Left ventricle myocardium inferior (tissue), 1 donor: ENCODE measurements around the gene CRYL1. TPM values are rescaled to one million over a fixed set of nuclear protein-coding genes. Genes with fewer than 3 reads are reported as not detected.

Experiments used
- DNase-seq: peaks from one replicate; pipeline ENCODE4 v3.0.0-alpha.2; 2020
- H3K27ac ChIP-seq: fragments of 200-600 bp; replicated peaks from 2 replicates; pipeline ENCODE4 v1.8.0; 2021
- H3K27me3 ChIP-seq: fragments of 200-600 bp; 2 replicates; pipeline ENCODE4 v1.8.0; 2021; ENCODE audit warnings: low read depth
- H3K36me3 ChIP-seq: fragments of 200-600 bp; 2 replicates; pipeline ENCODE4 v1.8.0; 2021
- H3K4me1 ChIP-seq: fragments of 200-600 bp; 2 replicates; pipeline ENCODE4 v1.8.0; 2021
- H3K4me3 ChIP-seq: fragments of 200-600 bp; 2 replicates; pipeline ENCODE4 v1.8.0; 2021; ENCODE audit warnings: mild to moderate bottlenecking, moderate library complexity
- H3K9me3 ChIP-seq: fragments of 200-600 bp; replicated peaks from 2 replicates; pipeline ENCODE4 v1.8.0; 2021
- CTCF ChIP-seq: fragments of 200-600 bp; IDR thresholded peaks from 2 replicates; pipeline ENCODE4 v1.8.0; 2021; ENCODE audit warnings: antibody characterized with exemption, mild to moderate bottlenecking, borderline replicate concordance
- intact Hi-C: fragments of 100-400 bp; cut with micrococcal nuclease; formaldehyde crosslinking; loops from one replicate; pipeline ENCODE4 v1.11.0; 2022
- total RNA-seq: library from RNA; stranded (reverse); fragmentation: NEBNext Ultra II Directional; extraction: Animal tissue kit (Norgen Biotek cat#: 25700); gene quantifications from one replicate; pipeline ENCODE4 v1.2.1, GENCODE V29; 2021
- donor health status: DM: no; HTN: yes; CAD: no; lungs with severe emphysema.

Gene CRYL1
- total RNA-seq, 1 donor from 2014 or later, result 20.5 TPM

DNA sequence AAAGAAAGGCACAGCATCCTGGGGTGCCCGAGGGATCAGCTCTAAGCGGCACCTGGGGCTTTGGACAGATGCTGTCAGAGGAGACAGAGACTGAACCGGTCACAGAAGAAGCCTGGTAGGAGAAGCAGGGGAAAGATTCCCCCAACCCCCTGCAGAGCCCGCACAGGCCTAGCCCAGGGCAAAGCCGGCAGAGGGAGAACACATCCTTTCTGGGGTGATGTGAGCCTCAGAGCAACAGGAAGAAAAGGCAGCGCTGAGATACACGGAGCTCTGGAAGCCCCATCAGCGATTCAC lies 101.2 kb downstream of the CRYL1 start:
- no peak for DNase-seq
- Histone ChIP-seq H3K4me3 (no peak overlapping the region), H3K27me3 (no peaks in the 10 kb centered on the region), H3K4me1 (peaks cover 15% of the 10 kb centered on the region), H3K36me3 (peaks cover 18% of the 10 kb centered on the region), H3K9me3 (no peaks in the 10 kb centered on the region), H3K27ac (no peak overlapping the region)
- TF ChIP-seq CTCF, result no peak
- intact Hi-C loops, result no loop called here

DNA sequence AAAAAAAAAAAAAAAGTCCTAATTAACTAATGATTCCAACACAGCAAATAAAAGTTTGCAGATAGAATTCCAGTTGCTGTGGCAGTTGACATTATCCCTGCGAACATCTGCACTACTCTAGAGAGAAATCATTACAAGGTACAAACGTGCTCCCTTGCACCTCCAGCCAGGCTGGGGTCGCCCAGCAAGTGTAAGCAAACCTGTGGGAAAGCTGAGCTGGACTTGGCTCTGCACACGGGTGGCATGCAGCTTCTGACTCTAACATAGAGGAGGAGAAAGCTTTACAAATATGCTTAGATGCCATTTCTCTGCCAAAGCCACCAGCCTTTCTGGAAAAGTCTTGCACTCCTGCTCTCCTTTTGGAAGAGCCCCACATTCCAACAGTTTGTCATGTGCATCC lies 103.3 kb downstream of the CRYL1 start:
- Histone ChIP-seq H3K27me3 (no peaks in the 10 kb centered on the region), H3K4me1 (peaks cover 14% of the 10 kb centered on the region), H3K4me3 (no peak overlapping the region), H3K9me3 (no peaks in the 10 kb centered on the region), H3K36me3 (peaks cover 14% of the 10 kb centered on the region), H3K27ac (no peak overlapping the region)
- TF ChIP-seq CTCF, result no peak
- DNase-seq, result no peak
- intact Hi-C loops, result no loop called here

- no peak for TF ChIP-seq CTCF
- no peak for DNase-seq
- H3K27me3 ChIP-seq, result no peaks in the 10 kb centered on the region
- no peaks in the 10 kb centered on the region for H3K4me1 ChIP-seq
- intact Hi-C loops, result no loop called here
- no peaks in the 10 kb centered on the region for H3K9me3 ChIP-seq
- peaks cover 14% of the 10 kb centered on the region for H3K36me3 ChIP-seq
- H3K27ac ChIP-seq, result no peak overlapping the region
- H3K4me3 ChIP-seq, result no peak overlapping the region
Measured at GRCh38 chr13:20420938-20421337, 104.7 kb downstream of the CRYL1 start.

DNA sequence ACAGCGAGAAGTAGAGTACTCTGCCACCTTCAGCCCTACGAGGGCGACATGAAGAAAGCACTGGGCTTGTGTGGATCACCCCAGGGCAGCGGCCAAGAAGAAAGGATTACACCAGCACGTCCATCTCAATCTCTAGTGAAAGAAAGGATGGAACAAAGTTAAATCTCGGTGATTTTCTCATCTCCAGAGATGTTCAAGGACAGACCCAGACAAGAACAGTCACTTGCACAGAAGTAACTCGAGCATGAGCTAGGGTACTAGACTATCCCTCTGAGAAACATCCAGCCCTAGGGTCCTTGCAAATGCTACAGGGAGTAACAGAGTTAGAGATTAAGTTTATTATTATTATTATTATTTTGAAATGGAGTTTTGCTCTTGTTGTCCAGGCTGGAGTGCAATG lies 106.7 kb downstream of the CRYL1 start:
- Histone ChIP-seq H3K4me1 (no peaks in the 10 kb centered on the region), H3K27me3 (no peaks in the 10 kb centered on the region), H3K27ac (no peak overlapping the region), H3K4me3 (no peak overlapping the region), H3K36me3 (peaks cover under 1% of the 10 kb centered on the region), H3K9me3 (no peaks in the 10 kb centered on the region)
- no peak for DNase-seq
- TF ChIP-seq CTCF, result no peak
- intact Hi-C loops, result no loop called here

- no peaks in the 10 kb centered on the region for H3K9me3 ChIP-seq
- intact Hi-C loops, result no loop called here
- H3K4me3 ChIP-seq, result no peak overlapping the region
- no peaks in the 10 kb centered on the region for H3K4me1 ChIP-seq
- no peak for DNase-seq
- H3K27me3 ChIP-seq, result no peaks in the 10 kb centered on the region
- no peaks in the 10 kb centered on the region for H3K36me3 ChIP-seq
- TF ChIP-seq CTCF, result no peak
- H3K27ac ChIP-seq, result no peak overlapping the region
Measured at GRCh38 chr13:20416223-20416745, 109.4 kb downstream of the CRYL1 start.

DNA sequence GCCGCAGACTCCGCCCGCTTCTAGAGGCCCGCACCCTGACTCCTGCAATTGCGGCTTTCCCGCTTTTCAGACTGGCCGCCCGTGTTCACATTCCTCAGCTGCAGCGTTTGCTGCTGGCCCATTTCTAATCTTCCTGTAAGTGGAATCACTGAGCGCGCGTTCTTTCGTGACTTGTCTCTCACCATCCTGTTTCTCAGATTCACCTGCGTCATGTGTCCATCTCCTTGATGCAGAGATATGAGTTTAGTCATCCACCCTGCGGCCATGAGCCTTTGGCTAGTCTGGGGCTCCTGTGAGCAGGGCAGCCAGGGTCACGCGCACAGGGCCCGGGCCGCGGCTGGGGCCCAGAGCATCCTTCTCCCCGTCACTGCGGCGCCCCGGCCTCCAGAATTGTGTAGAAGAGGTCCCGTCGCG lies 110.0 kb downstream of the CRYL1 start:
- Histone ChIP-seq H3K4me1 (no peaks in the 10 kb centered on the region), H3K27ac (no peak overlapping the region), H3K36me3 (no peaks in the 10 kb centered on the region), H3K9me3 (no peaks in the 10 kb centered on the region), H3K4me3 (no peak overlapping the region), H3K27me3 (no peaks in the 10 kb centered on the region)
- intact Hi-C loops, result no loop called here
- DNase-seq, result no peak
- TF ChIP-seq CTCF, result no peak
